ENCODE data around the gene CSE1L. TPM values are rescaled to one million over a fixed set of nuclear protein-coding genes. Genes with fewer than 3 reads are reported as not detected.

Gene CSE1L
- total RNA-seq, 1 experiment from 2014 or later = 246 TPM

GRCh38 chr20:49103019-49103418 is 56.9 kb downstream of the CSE1L start:
- Histone ChIP-seq H3K56ac (ENCODE audit: insufficient read length, low read depth, low read length) (no peak overlapping the region), H3K27me3 (ENCODE audit: insufficient read depth, low read length) (no peaks in the 10 kb centered on the region), H4K8ac (replicated peaks; ENCODE audit: insufficient read length, low read depth, low read length) (no peak overlapping the region), H2BK12ac (ENCODE audit: insufficient read length, low read depth, low read length) (no peak overlapping the region), H3T11ph (ENCODE audit: low read length) (no peak overlapping the region), H3K23ac (ENCODE audit: insufficient read length, low read depth, low read length) (no peak overlapping the region), H3K79me2 (ENCODE audit: insufficient read depth, low read length) (no peaks in the 10 kb centered on the region), H3K79me1 (ENCODE audit: insufficient read depth, low read depth, low read length, poor library complexity, severe bottlenecking) (no peaks in the 10 kb centered on the region), H3K27ac (ENCODE audit: insufficient read length, low read depth, low read length) (no peak overlapping the region), H3K18ac (ENCODE audit: insufficient read length, low read depth, low read length) (no peak overlapping the region), H3K4ac (ENCODE audit: low read depth, low read length) (no peak overlapping the region), H2AK5ac (ENCODE audit: insufficient read length, low read length) (no peak overlapping the region), H2BK120ac (ENCODE audit: low read depth, low read length, poor library complexity, severe bottlenecking) (no peak overlapping the region), H3K14ac (ENCODE audit: insufficient read depth, low read length) (no peak overlapping the region), H2AFZ (ENCODE audit: low read length) (no peak overlapping the region), H3K4me2 (ENCODE audit: insufficient read depth, insufficient read length, low read length) (no peak overlapping the region), H4K20me1 (ENCODE audit: control insufficient read depth, insufficient read depth, insufficient read length) (no peaks in the 10 kb centered on the region), H3K23me2 (ENCODE audit: insufficient read length, low read depth, low read length, poor library complexity, severe bottlenecking) (no peaks in the 10 kb centered on the region), H4K91ac (ENCODE audit: insufficient read length, low read depth, low read length) (no peak overlapping the region), H3K4me1 (ENCODE audit: insufficient read depth, low read length) (no peaks in the 10 kb centered on the region), H3K9me3 (ENCODE audit: control insufficient read depth, low read depth, low read length) (no peaks in the 10 kb centered on the region), H4K5ac (ENCODE audit: insufficient read length, low read depth, low read length) (no peak overlapping the region), H2BK20ac (ENCODE audit: low read depth, low read length, poor library complexity, severe bottlenecking) (no peak overlapping the region), H2BK5ac (ENCODE audit: insufficient read length, low read length) (no peak overlapping the region), H3K9ac (ENCODE audit: extremely low read depth, insufficient read length, low read length) (no peak overlapping the region), H2BK15ac (ENCODE audit: low read depth, low read length) (no peak overlapping the region)
- no peak for DNase-seq
- no CpG with 5 or more reads among the region's 4 CpGs for WGBS (ENCODE audit: extremely low coverage, insufficient read length, low lambda C conversion rate)
- H3K4me3 Mint-ChIP-seq = no peak overlapping the region
- no peaks in the 10 kb centered on the region for H3K9me3 Mint-ChIP-seq
- H3K27me3 Mint-ChIP-seq (ENCODE audit: low read depth) = no peaks in the 10 kb centered on the region; the same call in 1 of the 2 replicates
- H3K27ac Mint-ChIP-seq = peak overlapping the region in 1 of 3 experiments; percentile 26; a peak in 2 of 7 replicates
- H3K36me3 Mint-ChIP-seq (ENCODE audit: insufficient read depth in 1 of 3, low read depth in 3 of 3) = peaks cover 40 to 65% (median 56%) of the 10 kb centered on the region in 3 experiments; a peak in 6 of 7 replicates
- TF ChIP-seq, protein P1, sequence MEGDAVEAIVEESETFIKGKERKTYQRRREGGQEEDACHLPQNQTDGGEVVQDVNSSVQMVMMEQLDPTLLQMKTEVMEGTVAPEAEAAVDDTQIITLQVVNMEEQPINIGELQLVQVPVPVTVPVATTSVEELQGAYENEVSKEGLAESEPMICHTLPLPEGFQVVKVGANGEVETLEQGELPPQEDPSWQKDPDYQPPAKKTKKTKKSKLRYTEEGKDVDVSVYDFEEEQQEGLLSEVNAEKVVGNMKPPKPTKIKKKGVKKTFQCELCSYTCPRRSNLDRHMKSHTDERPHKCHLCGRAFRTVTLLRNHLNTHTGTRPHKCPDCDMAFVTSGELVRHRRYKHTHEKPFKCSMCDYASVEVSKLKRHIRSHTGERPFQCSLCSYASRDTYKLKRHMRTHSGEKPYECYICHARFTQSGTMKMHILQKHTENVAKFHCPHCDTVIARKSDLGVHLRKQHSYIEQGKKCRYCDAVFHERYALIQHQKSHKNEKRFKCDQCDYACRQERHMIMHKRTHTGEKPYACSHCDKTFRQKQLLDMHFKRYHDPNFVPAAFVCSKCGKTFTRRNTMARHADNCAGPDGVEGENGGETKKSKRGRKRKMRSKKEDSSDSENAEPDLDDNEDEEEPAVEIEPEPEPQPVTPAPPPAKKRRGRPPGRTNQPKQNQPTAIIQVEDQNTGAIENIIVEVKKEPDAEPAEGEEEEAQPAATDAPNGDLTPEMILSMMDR (conservative IDR thresholded peaks at IDR 0.05) = no peak
- H3K4me1 Mint-ChIP-seq = peaks cover 6 to 8% of the 10 kb centered on the region in 2 experiments; a peak in 3 of 4 replicates

Measured in H9 (cell line).